ENCODE measurements around the gene DPF3. TPM values are rescaled to one million over a fixed set of nuclear protein-coding genes. Genes with fewer than 3 reads are reported as not detected.

Gene DPF3
- total RNA-seq, 4 donors from 2014 or later = 16.7 to 27.8 (median 20.3) TPM

- intact Hi-C loops (cut with DNase I; ENCODE audit: low total_unique reads) (no loop called here), in situ Hi-C loops (cut with MboI; ENCODE audit: low sequenced_read_pairs in 4 of 4) (no loop called here)
These were observed 229.2 kb downstream of the DPF3 start for GRCh38 chr14:72664651-72665050.

DNA sequence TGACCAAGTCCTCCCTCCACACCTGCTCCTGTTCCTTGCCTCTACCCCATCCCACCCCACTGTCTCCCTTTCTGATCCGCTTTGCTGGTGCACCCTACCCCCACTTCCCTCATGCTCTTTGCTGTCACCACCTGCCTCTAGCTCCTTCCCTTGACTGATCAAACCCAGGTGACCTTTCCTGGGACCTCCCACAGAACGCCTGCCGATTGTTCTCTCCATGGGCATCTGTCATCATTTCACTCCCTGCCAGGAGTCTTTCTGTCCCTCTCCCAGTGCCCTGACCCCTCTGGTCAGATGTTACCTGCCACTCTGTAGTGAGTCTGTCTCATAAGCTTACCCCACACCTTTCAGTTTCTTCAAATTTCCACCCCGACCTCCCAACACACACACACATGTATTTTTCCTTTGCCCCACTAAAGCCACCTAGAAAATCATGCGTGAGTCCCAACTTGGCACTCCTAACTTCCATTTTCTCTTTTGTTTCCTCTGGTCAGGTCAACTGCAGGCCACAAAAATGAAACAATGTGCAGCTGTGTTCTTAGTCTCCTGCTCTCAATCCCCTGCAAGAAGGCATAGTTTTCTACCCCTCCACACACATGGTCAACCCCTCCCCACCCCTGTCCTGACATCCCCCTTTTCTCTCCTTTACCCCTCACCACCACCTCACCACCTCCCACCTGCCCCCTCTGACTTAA lies 229.8 kb downstream of the DPF3 start:
- H3K27me3 ChIP-seq = no peaks in the 10 kb centered on the region
- ATAC-seq = no peak
- no peaks in the 10 kb centered on the region for H3K9me3 ChIP-seq
- no peak overlapping the region for H3K4me3 ChIP-seq
- no peak for DNase-seq
- no peak overlapping the region for H3K27ac ChIP-seq
- in situ Hi-C loops (cut with MboI; ENCODE audit: low sequenced_read_pairs in 4 of 4) (no loop called here), intact Hi-C loops (cut with DNase I; ENCODE audit: low total_unique reads) (no loop called here)
- peaks cover 0 to 7% of the 10 kb centered on the region in 2 donors for H3K36me3 ChIP-seq
- H3K4me1 ChIP-seq = no peaks in the 10 kb centered on the region
- TF ChIP-seq, protein P1, sequence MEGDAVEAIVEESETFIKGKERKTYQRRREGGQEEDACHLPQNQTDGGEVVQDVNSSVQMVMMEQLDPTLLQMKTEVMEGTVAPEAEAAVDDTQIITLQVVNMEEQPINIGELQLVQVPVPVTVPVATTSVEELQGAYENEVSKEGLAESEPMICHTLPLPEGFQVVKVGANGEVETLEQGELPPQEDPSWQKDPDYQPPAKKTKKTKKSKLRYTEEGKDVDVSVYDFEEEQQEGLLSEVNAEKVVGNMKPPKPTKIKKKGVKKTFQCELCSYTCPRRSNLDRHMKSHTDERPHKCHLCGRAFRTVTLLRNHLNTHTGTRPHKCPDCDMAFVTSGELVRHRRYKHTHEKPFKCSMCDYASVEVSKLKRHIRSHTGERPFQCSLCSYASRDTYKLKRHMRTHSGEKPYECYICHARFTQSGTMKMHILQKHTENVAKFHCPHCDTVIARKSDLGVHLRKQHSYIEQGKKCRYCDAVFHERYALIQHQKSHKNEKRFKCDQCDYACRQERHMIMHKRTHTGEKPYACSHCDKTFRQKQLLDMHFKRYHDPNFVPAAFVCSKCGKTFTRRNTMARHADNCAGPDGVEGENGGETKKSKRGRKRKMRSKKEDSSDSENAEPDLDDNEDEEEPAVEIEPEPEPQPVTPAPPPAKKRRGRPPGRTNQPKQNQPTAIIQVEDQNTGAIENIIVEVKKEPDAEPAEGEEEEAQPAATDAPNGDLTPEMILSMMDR (IDR thresholded peaks at IDR 0.05 in 4 of 5, conservative IDR thresholded peaks at IDR 0.05 in 1 of 5) = no peak

More at GRCh38 chr14:72664651-72665050, 229.2 kb downstream of the DPF3 start:
- Histone ChIP-seq H3K27me3 (no peaks in the 10 kb centered on the region), H3K27ac (no peak overlapping the region), H3K9me3 (no peaks in the 10 kb centered on the region), H3K36me3 (peaks cover 0 to 12% of the 10 kb centered on the region in 2 donors), H3K4me3 (no peak overlapping the region), H3K4me1 (no peaks in the 10 kb centered on the region)
- ATAC-seq (no peak), DNase-seq (no peak)
- TF ChIP-seq POLR2A (IDR thresholded peaks at IDR 0.05) = no peak
- TF ChIP-seq, protein P1 (IDR thresholded peaks at IDR 0.05 in 4 of 5, conservative IDR thresholded peaks at IDR 0.05 in 1 of 5) = no peak

DNA sequence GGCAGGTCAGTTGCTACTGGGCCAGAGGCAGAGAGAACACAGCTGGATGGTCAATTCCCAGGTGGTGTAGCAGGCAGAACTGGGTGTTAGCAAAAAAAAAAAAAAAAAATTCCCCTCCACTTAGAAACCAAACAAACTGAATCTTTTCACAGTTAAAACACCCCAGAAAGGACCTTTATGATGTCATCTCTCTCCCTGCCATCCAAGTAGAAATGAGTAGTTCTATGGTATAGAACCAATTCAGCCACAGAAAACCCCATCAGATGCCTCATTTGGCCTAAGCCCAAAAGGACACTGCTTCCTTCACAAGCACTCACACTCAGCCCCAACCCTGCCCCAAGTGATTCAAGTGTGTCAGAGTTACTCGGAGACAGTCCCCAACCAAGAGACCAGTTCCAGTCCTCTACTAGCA lies 230.8 kb downstream of the DPF3 start:
- no peaks in the 10 kb centered on the region for H3K9me3 ChIP-seq
- ATAC-seq (no peak), DNase-seq (no peak)
- no peak overlapping the region for H3K4me3 ChIP-seq
- H3K4me1 ChIP-seq = no peaks in the 10 kb centered on the region
- in situ Hi-C loops (cut with MboI; ENCODE audit: low sequenced_read_pairs in 4 of 4) (no loop called here), intact Hi-C loops (cut with DNase I; ENCODE audit: low total_unique reads) (no loop called here)
- H3K36me3 ChIP-seq = peaks cover 0 to 7% of the 10 kb centered on the region in 2 donors
- TF ChIP-seq, protein P1 (IDR thresholded peaks at IDR 0.05 in 4 of 5, conservative IDR thresholded peaks at IDR 0.05 in 1 of 5) = no peak
- TF ChIP-seq POLR2A (IDR thresholded peaks at IDR 0.05) = no peak
- no peak overlapping the region for H3K27ac ChIP-seq
- H3K27me3 ChIP-seq = no peaks in the 10 kb centered on the region

GRCh38 chr14:72662214-72662613 lies 231.7 kb downstream of the DPF3 start:
- no peak overlapping the region for H3K27ac ChIP-seq
- ATAC-seq = no peak
- intact Hi-C loops (cut with DNase I; ENCODE audit: low total_unique reads) = no loop called here
- no peak for DNase-seq
- H3K36me3 ChIP-seq = peaks cover 0 to 7% of the 10 kb centered on the region in 2 donors
- no peak overlapping the region for H3K4me3 ChIP-seq
- H3K4me1 ChIP-seq = no peaks in the 10 kb centered on the region
- TF ChIP-seq POLR2A (IDR thresholded peaks at IDR 0.05) = no peak
- TF ChIP-seq, protein P1 (IDR thresholded peaks at IDR 0.05 in 4 of 5, conservative IDR thresholded peaks at IDR 0.05 in 1 of 5) = no peak
- H3K9me3 ChIP-seq = no peaks in the 10 kb centered on the region
- in situ Hi-C loops (cut with MboI; ENCODE audit: low sequenced_read_pairs in 4 of 4) = no loop called here
- H3K27me3 ChIP-seq = no peaks in the 10 kb centered on the region

All from gastrocnemius medialis (tissue), 4 donors.